Nephron progenitor cell (in vitro differentiated cells): ENCODE measurements around the gene DPF3.

Experiments used
- DNase-seq: peaks from one replicate; pipeline ENCODE4 v3.0.0; 2021
- H3K27ac Mint-ChIP-seq: 2 replicates; pipeline ENCODE4 v1.8.0; 2021; ENCODE audit warnings: mild to moderate bottlenecking, moderate library complexity, mixed read lengths
- H3K27me3 Mint-ChIP-seq: 2 replicates; pipeline ENCODE4 v1.8.0; 2021; ENCODE audit warnings: mild to moderate bottlenecking, low read depth, mixed read lengths; ENCODE audit not compliant: poor library complexity
- H3K36me3 Mint-ChIP-seq: 2 replicates; pipeline ENCODE4 v1.8.0; 2021; ENCODE audit warnings: low read depth, mixed read lengths
- H3K4me1 Mint-ChIP-seq: 2 replicates; pipeline ENCODE4 v1.8.0; 2021; ENCODE audit warnings: mixed read lengths
- H3K4me3 Mint-ChIP-seq: 2 replicates; pipeline ENCODE4 v1.8.0; 2021; ENCODE audit warnings: mild to moderate bottlenecking, moderate library complexity, mixed read lengths
- H3K9me3 Mint-ChIP-seq: 2 replicates; pipeline ENCODE4 v1.8.0; 2021; ENCODE audit warnings: mild to moderate bottlenecking, moderate library complexity, mixed read lengths
- TF ChIP-seq, protein P1 (sequence below): fragments of 200-600 bp; sonication (generic); IDR thresholded peaks from 2 replicates; pipeline ENCODE4 v1.5.0; 2021; ENCODE audit warnings: antibody characterized with exemption

Gene DPF3

GRCh38 chr14:72788972-72789728 lies 104.8 kb downstream of the DPF3 start:
- H3K4me1 Mint-ChIP-seq: peaks cover 74% of the 10 kb centered on the region
- no peaks in the 10 kb centered on the region for H3K9me3 Mint-ChIP-seq
- H3K27ac Mint-ChIP-seq: peak overlapping the region; percentile 38
- TF ChIP-seq, protein P1, sequence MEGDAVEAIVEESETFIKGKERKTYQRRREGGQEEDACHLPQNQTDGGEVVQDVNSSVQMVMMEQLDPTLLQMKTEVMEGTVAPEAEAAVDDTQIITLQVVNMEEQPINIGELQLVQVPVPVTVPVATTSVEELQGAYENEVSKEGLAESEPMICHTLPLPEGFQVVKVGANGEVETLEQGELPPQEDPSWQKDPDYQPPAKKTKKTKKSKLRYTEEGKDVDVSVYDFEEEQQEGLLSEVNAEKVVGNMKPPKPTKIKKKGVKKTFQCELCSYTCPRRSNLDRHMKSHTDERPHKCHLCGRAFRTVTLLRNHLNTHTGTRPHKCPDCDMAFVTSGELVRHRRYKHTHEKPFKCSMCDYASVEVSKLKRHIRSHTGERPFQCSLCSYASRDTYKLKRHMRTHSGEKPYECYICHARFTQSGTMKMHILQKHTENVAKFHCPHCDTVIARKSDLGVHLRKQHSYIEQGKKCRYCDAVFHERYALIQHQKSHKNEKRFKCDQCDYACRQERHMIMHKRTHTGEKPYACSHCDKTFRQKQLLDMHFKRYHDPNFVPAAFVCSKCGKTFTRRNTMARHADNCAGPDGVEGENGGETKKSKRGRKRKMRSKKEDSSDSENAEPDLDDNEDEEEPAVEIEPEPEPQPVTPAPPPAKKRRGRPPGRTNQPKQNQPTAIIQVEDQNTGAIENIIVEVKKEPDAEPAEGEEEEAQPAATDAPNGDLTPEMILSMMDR: no peak
- H3K36me3 Mint-ChIP-seq: no peaks in the 10 kb centered on the region
- H3K27me3 Mint-ChIP-seq: peaks cover 2% of the 10 kb centered on the region
- DNase-seq: no peak
- no peak overlapping the region for H3K4me3 Mint-ChIP-seq

DNA sequence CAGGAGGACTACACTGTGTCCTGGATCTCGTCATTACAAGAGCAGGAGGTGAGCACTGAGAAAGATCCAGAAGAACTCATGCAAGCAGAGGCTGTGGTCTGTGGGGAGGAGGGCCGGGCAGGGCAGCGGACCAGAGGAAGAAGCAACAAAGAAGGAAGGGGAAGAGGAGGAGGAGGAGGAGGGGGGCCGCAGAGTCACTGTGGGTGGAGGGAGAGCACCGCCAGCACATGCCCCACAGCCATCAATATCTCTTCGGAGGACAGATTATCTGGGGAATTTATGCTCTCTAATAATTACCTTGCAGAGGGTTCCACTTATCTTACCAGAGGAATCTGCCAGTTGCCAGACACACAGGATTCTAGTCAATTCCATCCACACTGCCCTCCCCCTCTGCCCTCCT lies 105.6 kb downstream of the DPF3 start:
- TF ChIP-seq, protein P1: no peak
- peak; percentile 36 for DNase-seq
- Mint-ChIP-seq H3K4me3 (no peak overlapping the region), H3K27me3 (peaks cover 2% of the 10 kb centered on the region), H3K9me3 (no peaks in the 10 kb centered on the region), H3K27ac (peak overlapping the region; percentile 80), H3K4me1 (peaks cover 76% of the 10 kb centered on the region), H3K36me3 (peaks cover 2% of the 10 kb centered on the region)

GRCh38 chr14:72787841-72788240 lies 106.1 kb downstream of the DPF3 start:
- no peak overlapping the region for H3K4me3 Mint-ChIP-seq
- H3K27me3 Mint-ChIP-seq: peaks cover 2% of the 10 kb centered on the region

GRCh38 chr14:72786378-72787350 lies 107.2 kb downstream of the DPF3 start:
- DNase-seq: no peak
- Mint-ChIP-seq H3K36me3 (peaks cover 9% of the 10 kb centered on the region), H3K4me1 (peaks cover 72% of the 10 kb centered on the region), H3K9me3 (no peaks in the 10 kb centered on the region), H3K27ac (no peak overlapping the region), H3K4me3 (no peak overlapping the region), H3K27me3 (peaks cover 2% of the 10 kb centered on the region)
- TF ChIP-seq, protein P1: no peak

More at GRCh38 chr14:72787841-72788240, 106.1 kb downstream of the DPF3 start:
- H3K9me3 Mint-ChIP-seq: no peaks in the 10 kb centered on the region
- TF ChIP-seq, protein P1: no peak
- peaks cover 76% of the 10 kb centered on the region for H3K4me1 Mint-ChIP-seq
- no peak for DNase-seq
- peak overlapping the region; percentile 80 for H3K27ac Mint-ChIP-seq
- H3K36me3 Mint-ChIP-seq: peaks cover 7% of the 10 kb centered on the region

DNA sequence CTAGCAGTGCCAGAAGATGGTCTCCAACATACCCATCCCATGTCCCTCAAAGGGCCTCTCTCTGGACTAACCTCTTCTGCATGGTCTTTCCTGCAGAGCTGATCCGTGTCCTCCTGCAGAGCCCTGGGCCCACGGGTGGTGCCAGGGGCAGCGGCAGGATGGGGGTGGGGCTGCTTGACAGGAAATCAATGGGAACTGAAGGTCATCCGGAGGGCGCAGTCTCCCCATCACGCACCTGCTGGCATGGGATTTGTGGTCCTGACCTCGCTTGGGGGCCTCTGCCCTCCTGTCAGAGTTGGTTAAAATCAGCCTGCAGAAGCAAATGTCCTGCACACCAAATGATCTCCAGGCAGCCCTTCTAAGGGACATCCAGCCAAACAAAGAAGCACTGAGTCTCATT lies 110.2 kb downstream of the DPF3 start:
- H3K9me3 Mint-ChIP-seq: peaks cover 13% of the 10 kb centered on the region
- H3K27ac Mint-ChIP-seq: no peak overlapping the region
- TF ChIP-seq, protein P1: no peak
- H3K4me1 Mint-ChIP-seq: peaks cover 58% of the 10 kb centered on the region
- H3K36me3 Mint-ChIP-seq: peaks cover 25% of the 10 kb centered on the region
- DNase-seq: no peak
- no peak overlapping the region for H3K4me3 Mint-ChIP-seq
- H3K27me3 Mint-ChIP-seq: peaks cover 2% of the 10 kb centered on the region
